ENCODE data around the gene FAM180B. TPM values are rescaled to one million over a fixed set of nuclear protein-coding genes. Genes with fewer than 3 reads are reported as not detected.

The FAM180B gene
- total RNA-seq, 1 experiment from 2014 or later: not detected

- no peak for TF ChIP-seq REST (IDR thresholded peaks at IDR 0.05; ENCODE audit: low read depth)
- no peak for TF ChIP-seq POLR2A (IDR thresholded peaks at IDR 0.05; ENCODE audit: borderline replicate concordance, extremely low read depth, insufficient read depth, insufficient read length)
Measured at GRCh38 chr11:47573321-47573720, 13.2 kb upstream of the FAM180B start (continued).

- ChIA-PET POLR2A (no interaction called here), CTCF (no interaction called here), RAD21 (ENCODE audit: low non-redundant PET in 1 of 2, low total read pairs in 2 of 2, uncharacterized antibody in 2 of 2, unreplicated experiment in 2 of 2) (interaction anchor here in 1 of 2 experiments (0.6 kb wide), 1 partner anchor 24 kb away, joined by 3 read pairs; no protein-coding TSS in a partner anchor)
- Histone ChIP-seq H4K20me1 (ENCODE audit: insufficient read depth) (no peaks in the 10 kb centered on the region), H3K79me2 (ENCODE audit: insufficient read depth, low read length) (peaks cover 71% of the 10 kb centered on the region), H3K27ac (ENCODE audit: low read depth, low read length) (peak overlapping the region; percentile 76), H3K9me3 (ENCODE audit: control insufficient read depth in 1 of 2, insufficient read depth in 1 of 2, low read depth in 1 of 2, low read length in 2 of 2) (no peaks in the 10 kb centered on the region), H3K4me1 (ENCODE audit: control insufficient read depth in 1 of 2, insufficient read depth in 2 of 2, low read length in 2 of 2) (peaks cover 10 to 25% of the 10 kb centered on the region in 2 experiments), H3K9ac (ENCODE audit: low read length) (peak overlapping the region; percentile 88), H3K4me2 (ENCODE audit: low read length) (peak overlapping the region; percentile 80), H3K27me3 (ENCODE audit: insufficient read depth, low read length) (no peaks in the 10 kb centered on the region), H2AFZ (ENCODE audit: low read depth, low read length, poor library complexity, severe bottlenecking) (no peak overlapping the region), H3K9me2 (ENCODE audit: insufficient read depth) (no peaks in the 10 kb centered on the region), H3K36me3 (ENCODE audit: control insufficient read depth in 1 of 2, insufficient read depth in 2 of 2, low read length in 2 of 2) (peaks cover 30 to 44% of the 10 kb centered on the region in 2 experiments), H3K4me3 (replicated peaks in 1 of 2; ENCODE audit: low read depth in 1 of 2, low read length in 2 of 2) (peak overlapping the region; percentile 90 to 100)
- ATAC-seq (no peak), DNase-seq (ENCODE audit: low read depth, low spot score) (no peak)
- intact Hi-C loops (cut with micrococcal nuclease): no loop called here
- BruUV-seq (replicated peaks): no TSS peak
- TF ChIP-seq EZH2phosphoT487 (IDR thresholded peaks at IDR 0.05; ENCODE audit: borderline replicate concordance) (no peak), ZFX (IDR thresholded peaks at IDR 0.05) (no peak), ZBTB33 (IDR thresholded peaks at IDR 0.05; ENCODE audit: extremely low read depth, insufficient replicate concordance, low read length) (no peak), CBX3 (IDR thresholded peaks at IDR 0.05; ENCODE audit: low read depth) (no peak), SRF (IDR thresholded peaks at IDR 0.05; ENCODE audit: low read depth) (no peak), REST (IDR thresholded peaks at IDR 0.05; ENCODE audit: low read depth) (no peak), MAX (IDR thresholded peaks at IDR 0.05) (no peak), POLR2AphosphoS5 (IDR thresholded peaks at IDR 0.05; ENCODE audit: low read depth, low read length) (no peak), YY1 (IDR thresholded peaks at IDR 0.05; ENCODE audit: extremely low read depth, insufficient replicate concordance, low read depth, low read length) (no peak)
Measured at GRCh38 chr11:47577460-47578041, 8.9 kb upstream of the FAM180B start.
